A549 treated with CpdA at 1 μM for 4 hours (cell line): ENCODE results near the gene IVL. TPM values are rescaled to one million over a fixed set of nuclear protein-coding genes. Genes with fewer than 3 reads are reported as not detected.

Experiments used
- total RNA-seq: library from RNA; stranded (reverse); fragments of 200-300 nt; extraction: Qiagen RNA extraction; gene quantifications from 5 replicates; pipeline ENCODE4 v1.2.3, GENCODE V29; 2022; ENCODE audit warnings: low read depth

Gene IVL, protein sequence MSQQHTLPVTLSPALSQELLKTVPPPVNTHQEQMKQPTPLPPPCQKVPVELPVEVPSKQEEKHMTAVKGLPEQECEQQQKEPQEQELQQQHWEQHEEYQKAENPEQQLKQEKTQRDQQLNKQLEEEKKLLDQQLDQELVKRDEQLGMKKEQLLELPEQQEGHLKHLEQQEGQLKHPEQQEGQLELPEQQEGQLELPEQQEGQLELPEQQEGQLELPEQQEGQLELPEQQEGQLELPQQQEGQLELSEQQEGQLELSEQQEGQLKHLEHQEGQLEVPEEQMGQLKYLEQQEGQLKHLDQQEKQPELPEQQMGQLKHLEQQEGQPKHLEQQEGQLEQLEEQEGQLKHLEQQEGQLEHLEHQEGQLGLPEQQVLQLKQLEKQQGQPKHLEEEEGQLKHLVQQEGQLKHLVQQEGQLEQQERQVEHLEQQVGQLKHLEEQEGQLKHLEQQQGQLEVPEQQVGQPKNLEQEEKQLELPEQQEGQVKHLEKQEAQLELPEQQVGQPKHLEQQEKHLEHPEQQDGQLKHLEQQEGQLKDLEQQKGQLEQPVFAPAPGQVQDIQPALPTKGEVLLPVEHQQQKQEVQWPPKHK
- 0.03 TPM in 1 of 5 replicates, not detected in the others for total RNA-seq

DNA sequence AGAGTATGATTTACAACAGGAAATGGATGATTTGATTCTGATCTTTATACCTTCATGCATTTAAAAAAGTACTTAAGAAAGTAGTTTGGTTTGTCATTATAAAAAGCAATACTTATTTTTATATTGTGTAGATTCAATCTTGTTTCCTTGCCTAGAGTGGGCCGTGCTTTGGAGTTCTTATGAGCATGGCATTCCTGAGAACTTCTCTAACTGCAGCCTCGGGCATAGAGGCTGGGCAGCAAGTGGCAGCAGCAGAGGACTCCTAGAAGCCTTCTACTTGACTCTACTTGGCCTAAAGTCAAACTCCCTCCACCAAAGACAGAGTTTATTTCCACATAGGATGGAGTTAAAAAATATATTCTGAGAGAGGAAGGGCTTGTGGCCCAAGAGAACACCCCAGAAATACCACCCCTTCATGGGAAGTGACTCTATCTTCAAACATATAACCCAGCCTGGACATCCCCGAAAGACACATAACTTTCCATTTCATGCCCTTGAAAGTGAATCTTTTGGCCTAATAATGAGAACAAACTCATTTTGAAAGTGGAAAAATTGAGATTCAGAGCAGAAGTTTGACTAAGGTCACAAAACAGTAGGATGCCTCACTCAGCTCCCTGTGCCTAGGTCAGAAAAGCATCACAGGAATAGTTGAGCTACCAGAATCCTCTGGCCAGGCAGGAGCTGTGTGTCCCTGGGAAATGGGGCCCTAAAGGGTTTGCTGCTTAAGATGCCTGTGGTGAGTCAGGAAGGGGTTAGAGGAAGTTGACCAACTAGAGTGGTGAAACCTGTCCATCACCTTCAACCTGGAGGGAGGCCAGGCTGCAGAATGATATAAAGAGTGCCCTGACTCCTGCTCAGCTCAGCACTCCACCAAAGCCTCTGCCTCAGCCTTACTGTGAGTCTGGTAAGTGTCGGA, at the start of gene IVL:
TSS of gene IVL (plus strand) at position 861 of the 916 bp plus-strand sequence. CDS start 1,252 bp downstream, outside the sequence.

DNA sequence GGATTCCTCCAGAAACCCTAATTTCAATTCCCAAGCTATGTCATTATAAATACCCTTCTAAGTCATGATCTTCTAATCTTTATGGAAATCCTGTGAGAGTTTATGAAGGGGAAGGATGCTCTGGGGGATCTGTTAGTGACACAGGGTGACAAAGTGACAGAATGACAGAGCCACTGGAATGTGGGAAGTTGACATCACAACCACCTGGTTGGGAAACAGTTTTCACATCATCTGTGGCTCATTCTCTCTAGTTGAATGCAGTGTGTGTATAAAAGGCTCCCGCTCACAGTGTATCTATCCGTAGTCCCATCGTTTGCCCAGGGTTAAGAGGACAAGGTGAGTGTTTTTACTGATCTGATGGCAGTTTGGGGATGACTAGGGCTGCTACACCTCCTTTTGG, 48.6 kb upstream of the IVL start, which contains the start of gene LCE7A:
TSS of gene LCE7A (plus strand) at position 301 of the 400 bp plus-strand sequence. CDS start 702 bp downstream, outside the sequence.

DNA sequence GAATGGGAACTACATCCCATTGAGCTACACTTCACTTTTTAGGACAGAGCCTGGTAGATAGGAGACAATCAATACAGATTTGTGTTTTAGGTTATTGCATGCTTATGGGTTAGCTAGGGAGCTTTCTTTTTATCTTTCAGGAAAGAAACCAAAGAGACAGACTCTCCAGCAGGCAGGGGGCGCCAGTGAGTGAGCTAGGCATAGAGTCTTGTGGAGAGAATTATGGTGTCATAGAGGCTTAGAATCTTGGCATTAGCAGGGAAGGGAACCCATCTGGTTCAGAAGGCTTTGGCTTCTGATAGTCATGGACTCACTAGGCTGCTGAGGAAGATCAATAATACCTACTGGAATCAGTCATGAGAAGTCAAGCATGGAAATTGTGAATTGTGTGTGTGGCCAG, 30.3 kb upstream of the IVL start, which contains the start of gene SMCP:
TSS of gene SMCP (plus strand) at position 281 of the 400 bp plus-strand sequence. CDS start 6,101 bp downstream, outside the sequence.

DNA sequence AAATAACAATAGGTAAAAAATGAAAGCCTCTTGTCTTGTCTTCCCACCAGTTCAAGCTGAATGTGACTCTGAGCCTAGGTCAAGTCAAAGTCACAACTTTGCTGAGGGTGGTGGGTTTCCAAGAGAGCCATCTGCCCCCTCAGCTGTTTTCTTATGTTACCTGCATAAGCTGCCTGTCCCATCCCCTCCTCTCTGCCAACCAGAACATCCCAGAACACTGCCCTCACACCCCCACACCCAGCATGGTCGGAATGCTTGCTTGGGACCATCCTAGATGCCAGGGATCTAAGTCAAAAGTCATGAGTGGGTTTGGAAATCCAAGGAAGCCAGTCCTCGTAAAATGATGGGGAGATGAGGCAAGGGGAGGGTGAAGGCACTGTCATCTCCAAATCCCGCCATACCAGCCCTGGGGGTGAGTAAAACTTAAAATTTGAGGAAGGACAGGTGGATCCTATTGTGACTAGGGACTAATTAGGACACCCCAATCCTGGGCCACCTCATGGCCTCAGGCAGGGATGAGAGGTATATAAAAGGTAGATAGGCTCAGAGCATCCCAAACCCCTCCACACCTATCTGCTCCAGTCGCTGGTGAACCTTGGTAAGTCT, 38.4 kb downstream of the IVL start, which contains the start of gene SPRR5:
TSS of gene SPRR5 (plus strand) at position 556 of the 606 bp plus-strand sequence. CDS start 1,349 bp downstream, outside the sequence.

Other genes with a start within 250 kb of the IVL start
- not detected in 5 replicates for gene LCE2D, start 245.2 kb upstream of the IVL start, total RNA-seq
- gene LCE2C, start 233.3 kb upstream of the IVL start, total RNA-seq = not detected in 5 replicates
- gene LCE2B, start 222.4 kb upstream of the IVL start, total RNA-seq = not detected in 5 replicates
- gene LCE2A, start 210.2 kb upstream of the IVL start, total RNA-seq = not detected in 5 replicates
- gene LCE4A, start 200.4 kb upstream of the IVL start, total RNA-seq = not detected in 5 replicates
- not detected in 5 replicates for gene KPRP, start 150.5 kb upstream of the IVL start, total RNA-seq
- gene LCE1F, start 133.4 kb upstream of the IVL start, total RNA-seq = not detected in 5 replicates
- gene LCE1E, start 122.3 kb upstream of the IVL start, total RNA-seq = not detected in 5 replicates
- not detected in 5 replicates for gene LCE1D, start 111.8 kb upstream of the IVL start, total RNA-seq
- gene LCE1C, start 101.9 kb upstream of the IVL start, total RNA-seq = not detected in 5 replicates
- gene LCE1B, start 96.6 kb upstream of the IVL start, total RNA-seq = not detected in 5 replicates
- not detected in 5 replicates for gene LCE1A, start 81.1 kb upstream of the IVL start, total RNA-seq
- gene LCE6A, start 65.7 kb upstream of the IVL start, total RNA-seq = not detected in 5 replicates
- gene LCE7A, start 48.5 kb upstream of the IVL start, total RNA-seq = not detected in 5 replicates
- not detected in 5 replicates for gene SMCP, start 30.2 kb upstream of the IVL start, total RNA-seq
- not detected in 5 replicates for gene SPRR5, start 38.7 kb downstream of the IVL start, total RNA-seq
- not detected in 5 replicates for gene SPRR4, start 62.1 kb downstream of the IVL start, total RNA-seq
- not detected in 5 replicates for gene SPRR1A, start 75.5 kb downstream of the IVL start, total RNA-seq
- gene SPRR3, start 93.2 kb downstream of the IVL start, total RNA-seq = 0.22 TPM in 1 of 5 replicates, not detected in the others
- gene SPRR1B, start 122.7 kb downstream of the IVL start, total RNA-seq = not detected in 5 replicates
- not detected in 5 replicates for gene SPRR2D, start 132.6 kb downstream of the IVL start, total RNA-seq
- not detected in 5 replicates for gene SPRR2A, start 149.0 kb downstream of the IVL start, total RNA-seq
- not detected in 5 replicates for gene SPRR2B, start 163.1 kb downstream of the IVL start, total RNA-seq
- gene SPRR2E, start 186.0 kb downstream of the IVL start, total RNA-seq = not detected in 5 replicates
- not detected in 5 replicates for gene SPRR2F, start 205.0 kb downstream of the IVL start, total RNA-seq
- gene SPRR2G, start 242.3 kb downstream of the IVL start, total RNA-seq = not detected in 5 replicates